Activated CD8-positive, alpha-beta T cell treated with anti-CD3 and anti-CD28 coated beads for 36 hours (primary cell): ENCODE data around the gene IL17RA. TPM values are rescaled to one million over a fixed set of nuclear protein-coding genes. Genes with fewer than 3 reads are reported as not detected.

Experiments used
- ATAC-seq: fragments of 200-7000 bp; cut with Tn5 transposase; one replicate; pipeline ENCODE4 v1.10.0; 2021; ENCODE audit warnings: mild to moderate bottlenecking, moderate library complexity
- CTCF ChIA-PET: fragments of 350-600 bp; sonication (Branson Sonifier 250); formaldehyde crosslinking; loops from one replicate; lab custom pipeline; 2021; ENCODE audit warnings: antibody characterized with exemption; lab: Charles Lee
- POLR2A ChIA-PET: fragments of 350-600 bp; sonication (Branson Sonifier 250); formaldehyde crosslinking; loops from one replicate; lab custom pipeline; 2021; ENCODE audit warnings: antibody characterized with exemption; lab: Charles Lee
- DNase-seq: peaks from one replicate; pipeline ENCODE4 v3.0.0-alpha.2; 2020
- H3K27ac Mint-ChIP-seq: one replicate; pipeline ENCODE4 v1.8.0; 2021; ENCODE audit warnings: mild to moderate bottlenecking, mixed read lengths
- H3K27me3 Mint-ChIP-seq: one replicate; pipeline ENCODE4 v1.8.0; 2021; ENCODE audit warnings: mixed read lengths
- H3K36me3 Mint-ChIP-seq: one replicate; pipeline ENCODE4 v1.8.0; 2021; ENCODE audit warnings: low read depth, mixed read lengths
- H3K4me1 Mint-ChIP-seq: one replicate; pipeline ENCODE4 v1.8.0; 2021; ENCODE audit warnings: low read depth, mixed read lengths
- H3K4me3 Mint-ChIP-seq: one replicate; pipeline ENCODE4 v1.8.0; 2021; ENCODE audit warnings: mild to moderate bottlenecking, moderate library complexity, mixed read lengths
- H3K9me3 Mint-ChIP-seq: one replicate; pipeline ENCODE4 v1.8.0; 2021; ENCODE audit warnings: mixed read lengths
- intact Hi-C: fragments of 100-400 bp; cut with micrococcal nuclease; formaldehyde crosslinking; loops from one replicate; pipeline ENCODE4 v1.10.0; 2022
- total RNA-seq, 2 experiments: library from RNA; stranded (reverse); gene quantifications; one replicate each; pipeline ENCODE4 v1.2.3, GENCODE V29; 2021
- TF ChIP-seq, protein P1 (sequence below): fragments of 200-600 bp; IDR thresholded peaks from one replicate; pipeline ENCODE4 v1.8.0; 2022; ENCODE audit warnings: antibody characterized with exemption, mild to moderate bottlenecking

Gene IL17RA
- total RNA-seq, 2 experiments from 2014 or later = 14.0 to 14.2 TPM

DNA sequence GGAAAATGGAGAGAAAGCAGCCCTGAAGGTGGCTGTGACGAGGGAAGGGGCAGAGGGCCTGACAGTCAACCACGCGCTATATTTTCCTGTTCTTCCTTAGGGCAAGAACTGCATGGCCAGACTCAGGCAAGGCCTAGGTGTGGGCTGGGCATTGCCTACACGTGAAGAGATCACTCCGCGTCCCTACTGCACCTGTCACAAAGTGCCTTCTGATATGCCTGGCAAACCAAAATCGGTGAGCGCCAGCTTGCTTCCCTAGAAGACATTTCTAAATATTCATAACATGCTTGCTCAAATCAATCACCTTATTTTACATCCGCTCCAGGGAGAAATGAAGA, 30.1 kb downstream of the IL17RA start:
- Mint-ChIP-seq H3K4me1 (peaks cover 53% of the 10 kb centered on the region), H3K36me3 (peaks cover 1% of the 10 kb centered on the region), H3K27ac (no peak overlapping the region), H3K27me3 (no peaks in the 10 kb centered on the region), H3K9me3 (no peaks in the 10 kb centered on the region), H3K4me3 (no peak overlapping the region)
- CTCF ChIA-PET = interaction anchor here (1.5 to 4.2 kb wide), 3 partner anchors 7 to 57 kb away, joined by 3 to 18 read pairs (median 9); no protein-coding TSS in a partner anchor
- no peak for DNase-seq
- POLR2A ChIA-PET = interaction anchor here (1.4 to 1.8 kb wide), 2 partner anchors 8 to 27 kb away, joined by 3 to 4 read pairs; no protein-coding TSS in a partner anchor
- TF ChIP-seq, protein P1, sequence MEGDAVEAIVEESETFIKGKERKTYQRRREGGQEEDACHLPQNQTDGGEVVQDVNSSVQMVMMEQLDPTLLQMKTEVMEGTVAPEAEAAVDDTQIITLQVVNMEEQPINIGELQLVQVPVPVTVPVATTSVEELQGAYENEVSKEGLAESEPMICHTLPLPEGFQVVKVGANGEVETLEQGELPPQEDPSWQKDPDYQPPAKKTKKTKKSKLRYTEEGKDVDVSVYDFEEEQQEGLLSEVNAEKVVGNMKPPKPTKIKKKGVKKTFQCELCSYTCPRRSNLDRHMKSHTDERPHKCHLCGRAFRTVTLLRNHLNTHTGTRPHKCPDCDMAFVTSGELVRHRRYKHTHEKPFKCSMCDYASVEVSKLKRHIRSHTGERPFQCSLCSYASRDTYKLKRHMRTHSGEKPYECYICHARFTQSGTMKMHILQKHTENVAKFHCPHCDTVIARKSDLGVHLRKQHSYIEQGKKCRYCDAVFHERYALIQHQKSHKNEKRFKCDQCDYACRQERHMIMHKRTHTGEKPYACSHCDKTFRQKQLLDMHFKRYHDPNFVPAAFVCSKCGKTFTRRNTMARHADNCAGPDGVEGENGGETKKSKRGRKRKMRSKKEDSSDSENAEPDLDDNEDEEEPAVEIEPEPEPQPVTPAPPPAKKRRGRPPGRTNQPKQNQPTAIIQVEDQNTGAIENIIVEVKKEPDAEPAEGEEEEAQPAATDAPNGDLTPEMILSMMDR = no peak
- ATAC-seq = no peak
- intact Hi-C loops = no loop called here

DNA sequence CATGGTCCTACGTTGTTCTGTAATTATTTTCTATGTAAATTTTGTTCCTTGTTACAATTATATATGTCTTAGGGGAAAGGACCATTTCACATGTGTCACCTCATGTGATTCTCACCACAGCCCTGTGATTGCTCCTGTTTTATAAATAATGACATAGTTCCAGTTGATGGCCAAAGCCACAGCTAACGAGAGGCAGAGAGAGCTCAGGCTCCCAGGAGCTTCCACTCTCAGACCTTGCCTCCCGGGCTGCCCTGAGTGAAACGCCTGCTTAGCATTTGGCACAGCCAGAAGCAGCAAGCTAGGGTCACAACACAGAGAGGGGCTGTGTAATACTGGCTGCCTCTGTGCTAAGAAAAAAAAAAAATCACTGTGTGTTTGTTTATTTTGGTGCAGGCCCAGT, 30.4 kb downstream of the IL17RA start:
- Mint-ChIP-seq H3K27ac (no peak overlapping the region), H3K4me3 (no peak overlapping the region), H3K4me1 (peaks cover 53% of the 10 kb centered on the region), H3K27me3 (no peaks in the 10 kb centered on the region), H3K9me3 (no peaks in the 10 kb centered on the region), H3K36me3 (no peaks in the 10 kb centered on the region)
- TF ChIP-seq, protein P1 = no peak
- intact Hi-C loops = no loop called here
- CTCF ChIA-PET = interaction anchor here (2.5 to 4.2 kb wide), 2 partner anchors 8 to 56 kb away, joined by 9 to 18 read pairs; no protein-coding TSS in a partner anchor
- no peak for ATAC-seq
- POLR2A ChIA-PET = interaction anchor here (1.4 to 1.8 kb wide), 3 partner anchors 9 to 44 kb away, joined by 3 to 5 read pairs (median 4); partner anchors contain the start of gene HDHD5
- no peak for DNase-seq

DNA sequence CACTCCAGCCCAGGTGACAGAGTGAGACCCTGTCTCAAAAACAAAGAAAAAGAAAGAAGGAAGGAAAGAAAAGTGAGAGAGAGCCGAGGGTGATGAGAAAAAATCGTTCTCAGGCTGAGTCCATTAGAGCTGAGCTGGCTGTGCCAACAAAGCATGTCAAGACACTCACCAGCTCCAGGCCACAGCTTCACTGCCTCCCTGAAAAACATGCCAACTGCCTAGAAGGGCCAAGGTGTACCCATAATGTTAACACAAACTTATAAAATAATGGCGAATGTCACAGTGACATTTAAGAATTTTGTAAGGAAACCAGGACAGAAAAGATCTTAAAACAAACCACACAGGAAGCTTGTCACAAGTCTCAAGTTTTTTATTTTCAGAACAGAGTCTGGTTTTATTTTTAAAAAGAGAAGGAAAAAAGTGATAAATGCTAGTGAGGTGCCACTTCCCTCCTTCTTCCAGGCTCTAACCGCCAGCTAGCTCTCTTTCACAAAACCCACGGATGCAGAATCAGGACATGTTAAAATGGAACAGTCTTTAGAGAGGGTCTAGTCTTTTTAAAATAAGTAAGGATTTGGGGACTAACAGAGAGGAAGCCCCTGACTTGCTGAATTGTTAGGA, 31.3 kb downstream of the IL17RA start:
- Mint-ChIP-seq H3K4me1 (peaks cover 53% of the 10 kb centered on the region), H3K27me3 (no peaks in the 10 kb centered on the region), H3K36me3 (no peaks in the 10 kb centered on the region), H3K4me3 (peak overlapping the region; percentile 0), H3K9me3 (no peaks in the 10 kb centered on the region), H3K27ac (peak overlapping the region; percentile 86)
- TF ChIP-seq, protein P1 = no peak
- DNase-seq (no peak), ATAC-seq (no peak)
- POLR2A ChIA-PET = interaction anchor here (0.8 to 1.8 kb wide), 4 partner anchors 9 to 43 kb away, joined by 3 to 5 read pairs (median 4); partner anchors contain the start of gene HDHD5
- intact Hi-C loops = no loop called here
- CTCF ChIA-PET = interaction anchor here (0.9 to 4.2 kb wide), 4 partner anchors 9 to 56 kb away, joined by 3 to 18 read pairs (median 8); no protein-coding TSS in a partner anchor

DNA sequence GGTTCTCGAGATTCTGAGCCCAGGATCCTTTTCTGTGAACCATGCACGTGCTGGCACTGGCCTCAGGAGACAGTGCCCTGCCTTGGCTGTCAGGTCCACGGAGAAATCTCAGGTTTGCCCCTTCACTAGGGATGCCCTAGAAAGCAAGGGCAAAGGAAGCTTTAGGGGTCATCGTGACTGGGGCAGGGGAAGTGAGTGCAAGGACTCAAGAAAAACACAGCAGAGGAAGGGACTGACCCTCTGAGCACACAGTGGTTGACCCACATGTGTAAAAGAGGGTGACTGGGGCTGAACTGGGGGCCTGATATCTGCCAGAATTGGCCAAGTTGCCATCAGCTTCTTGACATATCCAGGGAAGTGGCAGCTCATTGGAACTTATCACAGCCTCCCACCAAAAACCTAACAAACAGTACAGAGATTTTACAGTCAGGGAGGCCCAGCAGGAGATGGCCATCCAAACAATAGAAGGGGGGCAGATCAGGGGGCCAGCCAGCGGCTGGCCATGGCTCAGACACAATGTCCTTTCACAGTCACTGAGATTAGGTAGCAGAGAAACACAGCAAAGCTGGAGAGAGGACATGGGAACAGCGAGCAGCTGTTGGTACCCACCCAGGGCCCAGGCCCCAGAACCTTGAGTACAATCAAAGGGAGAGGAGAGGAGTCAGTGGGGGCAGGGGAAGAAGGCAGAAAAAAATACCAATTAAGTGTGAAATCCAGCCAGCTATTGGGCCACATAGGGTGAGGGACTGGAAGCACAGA, 32.0 kb downstream of the IL17RA start:
- CTCF ChIA-PET = interaction anchor here (0.9 to 4.2 kb wide), 5 partner anchors 8 to 55 kb away, joined by 3 to 18 read pairs (median 7); no protein-coding TSS in a partner anchor
- intact Hi-C loops = no loop called here
- POLR2A ChIA-PET = interaction anchor here (0.7 to 1.8 kb wide), 5 partner anchors 10 to 42 kb away, joined by 3 to 5 read pairs (median 4); partner anchors contain the start of gene HDHD5
- TF ChIP-seq, protein P1 = no peak
- no peaks in the 10 kb centered on the region for H3K9me3 Mint-ChIP-seq
- peaks cover 54% of the 10 kb centered on the region for H3K4me1 Mint-ChIP-seq
- DNase-seq (no peak), ATAC-seq (no peak)
- H3K27me3 Mint-ChIP-seq = peaks cover 4% of the 10 kb centered on the region
- H3K27ac Mint-ChIP-seq = peak overlapping the region; percentile 86
- H3K36me3 Mint-ChIP-seq = no peaks in the 10 kb centered on the region
- H3K4me3 Mint-ChIP-seq = no peak overlapping the region
